Hindlimb muscle (tissue), 1 donor: Measurements from ENCODE around the gene STX3. TPM values are rescaled to one million over a fixed set of nuclear protein-coding genes. Genes with fewer than 3 reads are reported as not detected.

ENCODE experiments used
- DNase-seq: peaks from one replicate; pipeline ENCODE4 v3.0.0-alpha.2; 2013
- polyA plus RNA-seq: library from polyadenylated mRNA; unstranded; fragments of 120-200 nt; gene quantifications from one replicate; pipeline ENCODE4 v1.2.1, GENCODE V29; 2013; ENCODE audit not compliant: insufficient read length

STX3 gene
- 4.1 TPM for polyA plus RNA-seq

DNA sequence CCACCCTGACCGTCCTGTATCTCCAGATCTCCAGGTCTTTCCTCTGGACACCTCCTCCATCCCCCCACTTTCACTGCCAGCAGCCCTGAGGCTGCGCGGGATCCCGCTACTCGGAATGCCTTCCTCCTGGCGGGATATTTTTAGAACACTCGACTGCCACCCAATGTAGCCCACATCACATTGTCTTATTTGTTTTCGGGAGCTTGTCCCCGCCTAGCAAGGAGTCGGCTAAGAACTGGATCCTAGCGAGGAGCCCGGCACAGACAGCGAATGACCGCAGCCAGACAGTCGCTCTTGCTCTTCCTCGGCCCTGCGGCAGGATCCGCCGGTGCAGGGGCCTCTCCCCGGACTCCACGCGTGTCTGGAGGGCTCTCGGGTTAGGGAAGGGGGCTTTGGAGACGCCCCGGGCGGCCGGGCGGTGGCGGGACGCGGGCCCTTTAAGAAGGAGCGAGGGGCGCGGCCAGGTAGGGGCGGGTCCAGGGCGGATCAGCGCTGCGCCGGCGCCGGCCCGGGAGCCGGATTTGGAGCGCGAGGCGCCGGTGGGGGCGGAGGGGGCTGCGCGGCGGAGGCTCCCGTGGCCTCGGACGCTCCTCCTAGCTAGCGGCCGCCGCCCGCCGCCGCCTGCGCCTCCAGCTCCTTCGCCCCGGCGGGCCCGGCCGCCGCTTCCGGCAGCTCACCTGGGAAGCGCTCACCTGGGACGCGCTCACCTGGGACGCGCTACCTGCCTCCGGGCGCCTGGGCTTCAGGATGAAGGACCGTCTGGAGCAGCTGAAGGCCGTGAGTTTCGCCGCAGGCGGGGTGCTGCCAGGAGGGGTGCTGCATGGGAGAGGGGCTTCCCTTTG lies at the start of gene STX3:
Gene STX3 (plus strand): TSS at position 518 of the 842 bp plus-strand sequence. CDS start 230 bp downstream, at position 748.
- DNase-seq = no peak

- no peak for DNase-seq
Observed at GRCh38 chr11:59706518-59707285, 48.5 kb upstream of the STX3 start.

DNA sequence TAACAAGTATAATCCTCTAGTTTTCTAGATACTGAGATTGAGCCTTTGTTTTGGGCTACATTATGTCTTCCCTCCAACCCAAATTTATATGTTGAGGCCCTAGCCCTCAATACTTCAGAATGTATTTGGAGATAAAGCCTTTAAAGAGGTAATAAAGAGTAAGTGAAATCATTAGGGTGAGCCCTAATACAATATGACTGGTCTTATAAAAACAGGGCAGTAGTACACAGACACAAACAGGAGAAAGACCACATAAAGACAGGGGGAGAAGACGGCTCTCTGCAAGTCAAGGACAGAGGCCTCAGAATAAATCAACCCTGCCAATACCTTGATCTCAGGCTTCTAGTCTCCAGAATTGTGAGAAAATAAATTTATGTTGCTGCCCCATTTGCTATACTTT lies 47.8 kb upstream of the STX3 start:
- no peak for DNase-seq

DNA sequence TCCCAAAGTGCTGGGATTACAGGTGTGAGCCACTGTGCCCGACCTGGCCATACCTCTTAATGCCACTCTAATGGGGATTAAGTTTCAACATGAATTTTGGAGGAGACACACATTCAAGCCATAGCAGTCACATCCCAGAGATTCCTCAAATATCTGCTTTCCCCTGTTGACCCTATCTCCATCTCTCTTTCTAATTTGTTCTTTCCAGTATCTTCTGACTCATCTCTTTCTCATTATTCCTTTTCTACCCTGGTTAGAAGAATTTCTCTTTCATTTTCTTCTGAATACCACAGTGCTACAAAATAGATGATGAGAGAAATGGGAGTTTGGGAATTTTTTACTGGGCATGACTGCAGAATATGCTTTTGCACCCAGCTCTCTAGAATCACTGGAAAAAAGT lies 46.6 kb upstream of the STX3 start:
- DNase-seq = no peak

GRCh38 chr11:59710136-59710847 lies 44.9 kb upstream of the STX3 start:
- no peak for DNase-seq

DNA sequence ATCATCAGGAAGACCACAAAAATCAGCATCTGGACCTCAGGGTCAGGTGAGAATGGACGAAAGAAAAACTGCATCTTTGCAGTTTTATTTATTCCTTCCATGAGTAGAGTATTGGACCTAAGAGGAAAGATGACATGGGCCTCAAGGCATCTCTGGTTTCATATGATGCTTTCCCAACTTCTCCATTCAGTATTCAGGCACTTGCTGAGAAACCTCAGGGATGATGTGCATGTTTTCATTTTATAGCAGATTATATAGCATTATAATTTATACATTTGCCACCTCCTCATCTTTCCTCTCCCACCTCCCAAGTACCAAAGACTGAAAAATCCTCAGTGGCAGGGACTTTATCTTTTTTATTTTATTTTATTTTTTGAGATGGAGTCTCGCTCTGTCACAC lies 41.4 kb upstream of the STX3 start, which contains the start of gene OR10V1:
Gene OR10V1 (minus strand): TSS at position 101 of the 400 bp plus-strand sequence. CDS start 0 bp downstream, at position 101.
- no peak for DNase-seq

DNA sequence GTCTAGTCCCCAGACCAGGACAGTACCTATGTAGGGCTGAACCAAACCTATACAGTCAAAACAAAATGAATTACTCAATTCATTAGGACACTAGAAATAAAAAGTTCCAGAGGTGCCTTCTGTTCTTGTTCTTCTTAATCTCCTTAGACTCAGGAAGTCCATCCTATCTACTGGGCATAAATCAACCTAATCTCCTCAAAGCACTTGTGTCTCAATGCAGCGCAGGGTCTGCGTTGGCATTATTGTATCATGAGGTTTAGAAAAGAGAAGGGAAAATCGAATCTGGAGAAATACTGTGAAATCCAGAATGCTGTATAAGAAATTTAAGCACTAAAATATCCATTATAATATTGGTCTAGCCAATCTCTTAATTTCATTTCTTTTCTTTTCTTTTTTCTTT lies 39.1 kb upstream of the STX3 start:
- no peak for DNase-seq

DNA sequence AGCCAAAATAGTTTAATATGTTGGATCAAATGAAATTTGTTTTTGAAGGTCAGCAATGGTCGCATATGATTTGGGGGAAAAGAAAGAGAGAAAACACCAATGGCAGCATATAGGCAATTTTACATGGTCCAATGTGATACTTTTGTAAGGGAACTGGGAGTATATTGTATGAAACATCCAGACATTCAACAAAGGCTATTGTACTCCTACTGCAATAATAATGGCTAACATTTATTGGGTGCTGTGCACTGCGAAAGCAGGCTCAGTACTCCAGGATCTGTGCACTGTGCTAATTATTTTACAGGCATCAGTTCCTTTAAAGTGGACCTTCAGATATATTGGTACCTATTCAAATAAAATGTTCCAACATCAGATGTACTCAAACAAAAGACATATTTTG lies 35.6 kb upstream of the STX3 start:
- DNase-seq = no peak

GRCh38 chr11:59724066-59724465 lies 31.1 kb upstream of the STX3 start:
- DNase-seq = no peak

DNA sequence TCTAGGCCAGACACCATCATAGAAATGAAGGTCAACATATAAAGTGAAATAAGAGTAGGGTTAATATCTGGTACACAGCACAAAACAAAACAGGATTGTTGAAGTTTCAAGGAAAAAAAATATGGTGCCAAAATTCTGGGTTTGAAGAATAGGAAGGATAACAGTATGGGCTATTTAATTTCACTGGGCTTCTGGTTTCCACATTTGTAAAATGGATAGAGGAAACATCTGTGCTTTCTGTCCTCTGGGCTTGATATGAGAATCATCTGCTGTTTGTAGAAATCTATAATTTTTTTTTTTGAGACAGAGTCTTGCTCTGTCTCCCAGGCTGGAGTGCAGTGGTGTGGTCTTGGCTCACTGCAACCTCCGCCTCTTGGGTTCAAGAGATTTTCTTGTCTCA lies 27.8 kb upstream of the STX3 start:
- peak; percentile 18 for DNase-seq

- no peak for DNase-seq
Observed at GRCh38 chr11:59728154-59728553, 27.0 kb upstream of the STX3 start.

DNA sequence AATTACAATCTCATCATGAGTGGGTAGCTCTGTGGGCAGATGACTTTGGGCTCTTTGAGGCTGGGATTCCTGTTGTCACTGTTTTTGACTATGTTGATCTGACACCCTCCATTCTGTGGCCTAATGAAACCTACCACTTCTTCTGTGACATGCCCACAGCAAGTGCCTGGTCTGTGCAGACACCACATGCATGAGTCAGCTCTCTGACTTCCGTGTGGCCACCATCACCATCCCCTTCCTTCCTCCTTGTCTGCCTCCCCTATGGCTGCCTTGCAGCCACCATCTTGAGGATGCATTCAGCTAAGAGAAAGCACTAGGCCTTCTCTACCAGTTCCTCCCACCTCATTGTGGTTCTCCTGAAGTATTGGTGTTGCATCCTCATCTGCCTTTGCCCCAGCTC lies 26.3 kb upstream of the STX3 start:
- no peak for DNase-seq

- no peak for DNase-seq
Observed at GRCh38 chr11:59729834-59730233, 25.3 kb upstream of the STX3 start.

DNA sequence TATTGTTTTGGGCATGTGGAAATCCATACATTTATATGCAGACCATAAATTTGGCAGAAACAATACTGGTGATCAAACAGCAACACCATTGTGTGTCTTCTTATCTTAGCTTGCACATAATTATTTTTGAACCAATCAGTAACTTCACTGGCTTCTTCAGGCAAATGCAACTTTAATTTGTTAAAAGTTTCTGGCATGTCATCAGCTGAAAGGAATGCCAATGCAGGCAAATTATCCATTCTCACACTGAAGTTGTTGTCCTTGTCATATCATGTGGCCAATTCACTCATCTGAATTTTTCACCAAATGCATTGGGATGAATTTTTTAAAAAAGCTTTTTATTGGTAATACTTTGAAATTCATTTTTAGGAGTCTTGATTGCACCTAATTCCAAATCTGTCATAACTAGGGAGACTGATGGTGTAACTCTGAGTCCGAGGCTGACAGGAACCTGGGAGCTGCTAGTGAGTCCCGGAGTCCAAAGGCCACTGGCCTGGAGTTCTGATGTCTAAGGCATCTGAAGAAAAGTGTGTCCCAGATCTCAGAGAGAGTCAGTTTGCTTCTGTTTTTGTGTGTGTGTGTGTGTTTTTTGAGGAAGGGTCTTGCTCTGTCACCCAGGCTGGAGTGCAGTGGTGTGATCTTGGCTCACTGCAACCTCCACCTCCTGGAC lies 24.1 kb upstream of the STX3 start:
- DNase-seq = no peak

DNA sequence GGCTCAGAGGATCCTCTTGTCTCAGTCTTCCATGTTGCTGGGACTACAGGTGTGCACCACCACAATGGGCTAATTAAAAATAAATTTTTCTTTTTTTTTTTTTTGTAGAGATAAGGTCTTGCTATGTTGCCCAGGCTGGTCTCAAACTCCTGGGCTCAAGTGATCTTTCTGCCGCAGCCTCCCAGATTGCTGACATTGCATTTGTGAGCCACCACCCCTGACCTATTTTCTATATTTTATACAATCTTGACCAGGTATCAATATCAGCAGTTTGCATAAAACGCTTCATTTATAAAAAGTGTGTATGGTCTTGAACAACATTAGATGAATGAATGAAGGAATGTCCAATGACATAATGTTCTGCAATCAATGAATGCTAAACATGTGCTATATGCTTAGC lies 9.1 kb upstream of the STX3 start:
- no peak for DNase-seq

GRCh38 chr11:59753650-59754493 lies 1.3 kb upstream of the STX3 start:
- peak; percentile 76 for DNase-seq

DNA sequence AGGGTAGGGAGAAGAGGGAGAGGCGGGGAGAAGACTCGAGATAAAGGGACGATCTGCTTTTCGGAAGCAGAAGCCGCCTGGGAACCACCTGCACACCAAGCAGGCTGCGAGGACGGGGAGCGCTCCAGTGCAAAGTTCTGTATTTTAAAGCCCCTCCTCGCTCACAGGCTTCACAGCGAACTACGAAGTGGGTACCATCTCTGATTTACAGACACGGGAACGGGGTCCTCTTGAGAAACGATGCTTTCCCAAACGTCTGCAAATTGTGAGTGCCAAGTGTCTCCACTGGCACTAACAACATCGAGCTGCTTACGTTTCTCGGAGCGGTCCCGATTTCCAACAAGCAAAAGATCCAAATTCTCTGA lies 700 bp upstream of the STX3 start:
- DNase-seq = no peak

DNA sequence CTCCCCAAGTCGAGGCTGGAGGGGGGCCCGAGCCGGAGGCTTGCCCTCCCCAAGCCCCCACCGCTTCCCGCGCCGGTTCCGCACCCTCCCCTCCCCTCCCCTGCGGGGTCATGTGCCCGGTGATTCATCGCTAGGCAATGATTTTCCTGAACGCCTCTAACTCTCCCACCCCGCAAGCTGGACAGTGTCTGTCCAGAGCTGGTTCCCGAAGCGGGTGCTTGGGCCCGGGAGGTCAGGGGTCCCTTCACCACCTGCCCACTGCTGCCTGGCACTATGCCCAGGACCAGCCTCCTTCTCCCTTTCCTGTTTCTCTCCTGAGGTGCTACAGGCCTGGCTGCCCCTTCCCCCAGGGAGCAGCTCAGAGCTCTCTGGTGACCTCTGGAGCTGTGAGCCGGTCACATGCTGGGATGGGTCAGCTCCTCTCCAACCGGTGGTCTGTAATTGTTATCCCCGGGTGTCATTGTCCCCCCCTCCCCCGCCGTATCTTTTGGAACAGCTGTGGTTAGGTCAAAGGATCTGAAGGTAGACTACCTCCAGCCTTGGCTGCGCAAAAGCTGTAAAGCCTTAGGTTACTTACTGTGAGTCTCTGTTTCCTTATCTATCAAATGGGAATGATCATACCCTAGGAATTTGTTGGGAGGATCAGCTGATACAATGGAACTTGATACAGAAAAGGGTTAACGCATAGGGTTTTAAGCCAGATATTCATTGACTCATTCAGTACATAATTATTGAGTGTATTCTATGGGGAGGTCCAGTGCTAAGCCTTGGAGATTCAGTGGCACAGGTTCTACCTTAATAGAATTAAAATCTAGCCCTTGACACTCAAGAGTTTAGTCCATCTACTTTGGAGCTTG lies 753 bp downstream of the STX3 start:
- no peak for DNase-seq

- DNase-seq = no peak
Observed at GRCh38 chr11:59756558-59756840, 1.3 kb downstream of the STX3 start.

- no peak for DNase-seq
Observed at GRCh38 chr11:59756845-59757244, 1.7 kb downstream of the STX3 start.
